IMR-90 (cell line): ENCODE measurements around the gene ASB7. TPM values are rescaled to one million over a fixed set of nuclear protein-coding genes. Genes with fewer than 3 reads are reported as not detected.

Source experiments
- ATAC-seq: fragments of 200-7000 bp; cut with Tn5 transposase; 2 replicates; pipeline ENCODE4 v1.9.1; 2020; ENCODE audit warnings: low read depth, mild to moderate bottlenecking, moderate library complexity
- BruUV-seq: library from RNA; stranded (reverse); fragments of 400-500 nt; replicated peaks from 2 replicates; lab custom pipeline; 2021; lab: Mats Ljungman, UMichigan
- CTCF ChIA-PET: fragments of 300-600 bp; formaldehyde crosslinking; extraction: SDS; loops from one replicate; lab custom pipeline; 2021; ENCODE audit warnings: antibody characterized with exemption; lab: Yijun Ruan, JAX
- POLR2A ChIA-PET: fragments of 300-600 bp; sonication (Branson Sonifier 250); formaldehyde crosslinking; loops from one replicate; lab custom pipeline; 2022; ENCODE audit warnings: antibody characterized with exemption; ENCODE audit not compliant: unreplicated experiment; lab: Charles Lee
- DNase-seq: peaks from one replicate; pipeline ENCODE4 v3.0.0; 2013
- H2AFZ ChIP-seq: replicated peaks from 2 replicates; pipeline ENCODE3; 2013; ENCODE audit warnings: low read length, mild to moderate bottlenecking; ENCODE audit not compliant: poor library complexity
- H2AK5ac ChIP-seq: 2 replicates; pipeline ENCODE4 v1.6.1; 2013; ENCODE audit warnings: low read depth, low read length, inconsistent platforms
- H2AK9ac ChIP-seq: replicated peaks from 2 replicates; pipeline ENCODE3; 2013; ENCODE audit warnings: mild to moderate bottlenecking, low read depth, low read length, moderate library complexity; ENCODE audit not compliant: poor library complexity
- H2BK120ac ChIP-seq: 2 replicates; pipeline ENCODE4 v1.6.1; 2013; ENCODE audit warnings: low read depth, low read length, inconsistent platforms
- H2BK15ac ChIP-seq: 3 replicates; pipeline ENCODE4 v1.6.1; 2013; ENCODE audit warnings: low read depth, low read length, inconsistent platforms
- H2BK20ac ChIP-seq: 2 replicates; pipeline ENCODE4 v1.6.1; 2013; ENCODE audit warnings: low read depth, mild to moderate bottlenecking, inconsistent platforms, low read length, moderate library complexity
- H2BK5ac ChIP-seq: 2 replicates; pipeline ENCODE4 v1.6.1; 2013; ENCODE audit warnings: mild to moderate bottlenecking, low read depth, low read length, inconsistent platforms; ENCODE audit not compliant: poor library complexity, severe bottlenecking
- H3K14ac ChIP-seq: replicated peaks from 2 replicates; pipeline ENCODE4 v1.6.1; 2013; ENCODE audit warnings: low read depth, low read length, inconsistent platforms
- H3K18ac ChIP-seq: 2 replicates; pipeline ENCODE4 v1.6.1; 2013; ENCODE audit warnings: low read depth, low read length, control low read depth
- H3K23ac ChIP-seq: 2 replicates; pipeline ENCODE4 v1.6.1; 2013; ENCODE audit warnings: low read depth, low read length, inconsistent platforms
- H3K27ac ChIP-seq: 2 replicates; pipeline ENCODE4 v1.5.1; 2013; ENCODE audit warnings: mild to moderate bottlenecking, control low read depth, low read length; ENCODE audit not compliant: insufficient read depth
- H3K27me3 ChIP-seq: 2 replicates; pipeline ENCODE4 v1.6.1; 2013; ENCODE audit warnings: low read length; ENCODE audit not compliant: control insufficient read depth, insufficient read depth
- H3K36me3 ChIP-seq: 2 replicates; pipeline ENCODE4 v1.6.1; 2013; ENCODE audit warnings: low read length, mixed read lengths; ENCODE audit not compliant: control insufficient read depth, insufficient read depth
- H3K4ac ChIP-seq: 2 replicates; pipeline ENCODE4 v1.6.1; 2013; ENCODE audit warnings: low read depth, low read length, inconsistent platforms
- H3K4me1 ChIP-seq: 2 replicates; pipeline ENCODE4 v1.6.1; 2013; ENCODE audit warnings: low read length, mixed read lengths; ENCODE audit not compliant: control insufficient read depth, insufficient read depth
- H3K4me2 ChIP-seq: 2 replicates; pipeline ENCODE4 v1.6.1; 2013; ENCODE audit warnings: low read depth, mild to moderate bottlenecking, control low read depth, low read length, moderate library complexity
- H3K4me3 ChIP-seq: 2 replicates; pipeline ENCODE4 v1.5.1; 2013; ENCODE audit warnings: low read depth, mild to moderate bottlenecking, control low read depth, low read length, moderate library complexity; ENCODE audit not compliant: insufficient read depth
- H3K56ac ChIP-seq: 2 replicates; pipeline ENCODE4 v1.6.1; 2013; ENCODE audit warnings: low read length, inconsistent platforms; ENCODE audit not compliant: insufficient read depth; ENCODE audit errors: extremely low read depth
- H3K79me1 ChIP-seq, 2 experiments: 2 replicates each; pipeline ENCODE4 v1.6.1; 2013; ENCODE audit warnings: low read length in 2 of 2, inconsistent platforms in 1 of 2, low read depth in 1 of 2
- H3K9ac ChIP-seq: 2 replicates; pipeline ENCODE4 v1.6.1; 2013; ENCODE audit warnings: low read depth, low read length, control low read depth
- H3K9me1 ChIP-seq: 2 replicates; pipeline ENCODE4 v1.6.1; 2013; ENCODE audit warnings: low read length, inconsistent platforms; ENCODE audit not compliant: insufficient read depth
- H3K9me3 ChIP-seq: 2 replicates; pipeline ENCODE4 v1.6.1; 2013; ENCODE audit warnings: low read length; ENCODE audit not compliant: control insufficient read depth, insufficient read depth
- H4K20me1 ChIP-seq: 2 replicates; pipeline ENCODE4 v1.6.1; 2013; ENCODE audit warnings: low read length, inconsistent platforms; ENCODE audit not compliant: insufficient read depth
- H4K5ac ChIP-seq: 2 replicates; pipeline ENCODE4 v1.6.1; 2013; ENCODE audit warnings: mild to moderate bottlenecking, low read depth, low read length, control low read depth
- H4K8ac ChIP-seq, 2 experiments: 2 replicates each; pipeline ENCODE4 v1.6.1; 2013; ENCODE audit warnings: low read depth in 2 of 2, low read length in 2 of 2, control low read depth in 1 of 2, inconsistent platforms in 1 of 2
- H4K91ac ChIP-seq: 2 replicates; pipeline ENCODE4 v1.6.1; 2013; ENCODE audit warnings: low read depth, low read length, inconsistent platforms; ENCODE audit not compliant: insufficient read depth
- BHLHE40 ChIP-seq: fragments of 150-350 bp; IDR thresholded peaks from 2 replicates; pipeline ENCODE4 v1.6.1; 2016; ENCODE audit warnings: mild to moderate bottlenecking, low read depth, low read length
- CEBPB ChIP-seq: IDR thresholded peaks from 2 replicates; pipeline ENCODE4 v1.6.1; 2012; ENCODE audit warnings: low read depth, low read length, improper control_type of control experiment
- CHD1 ChIP-seq: IDR thresholded peaks from 2 replicates; pipeline ENCODE4 v1.6.1; 2012; ENCODE audit warnings: low read depth, low read length, improper control_type of control experiment
- FOS ChIP-seq: fragments of 150-350 bp; IDR thresholded peaks from 2 replicates; pipeline ENCODE4 v1.6.1; 2016; ENCODE audit warnings: low read depth, low read length
- MAFK ChIP-seq: IDR thresholded peaks from 2 replicates; pipeline ENCODE4 v1.6.1; 2012; ENCODE audit warnings: low read depth, low read length, improper control_type of control experiment
- MAZ ChIP-seq: IDR thresholded peaks from 2 replicates; pipeline ENCODE4 v1.6.1; 2012; ENCODE audit warnings: low read depth, mild to moderate bottlenecking, low read length, improper control_type of control experiment, moderate library complexity, borderline replicate concordance
- NFE2L2 ChIP-seq: fragments of 150-350 bp; IDR thresholded peaks from 2 replicates; pipeline ENCODE4 v1.6.1; 2016; ENCODE audit warnings: low read depth, mild to moderate bottlenecking, low read length
- POLR2A ChIP-seq: IDR thresholded peaks from 2 replicates; pipeline ENCODE4 v1.6.1; 2012; ENCODE audit warnings: mild to moderate bottlenecking, low read depth, low read length
- RAD21 ChIP-seq: IDR thresholded peaks from 2 replicates; pipeline ENCODE4 v1.6.1; 2012; ENCODE audit warnings: low read length, improper control_type of control experiment
- RFX5 ChIP-seq: IDR thresholded peaks from 2 replicates; pipeline ENCODE4 v1.8.0; 2012; ENCODE audit warnings: low read depth, mild to moderate bottlenecking, low read length, moderate library complexity
- SMC3 ChIP-seq: fragments of 150-350 bp; IDR thresholded peaks from 2 replicates; pipeline ENCODE4 v1.6.1; 2016; ENCODE audit warnings: low read depth, mild to moderate bottlenecking, antibody characterized with exemption, low read length, moderate library complexity
- WGBS, 2 experiments: methylation state at CpG; one replicate each; pipeline versions ENCODE4 v1.1.5 to v1.1.7; 2013; ENCODE audit warnings: missing lambda C conversion rate in 2 of 2; ENCODE audit not compliant: insufficient read length in 1 of 2; ENCODE audit errors: extremely low coverage in 2 of 2; 5-methylcytosine and 5-hydroxymethylcytosine counted together
- dilution Hi-C: fragments of 300-500 bp; cut with HindIII; formaldehyde crosslinking; loops from one replicate; pipeline ENCODE4 v1.14.3; 2018; ENCODE audit warnings: low sequenced_read_pairs; ENCODE audit not compliant: unreplicated experiment
- in situ Hi-C: fragments of 300-500 bp; cut with MboI; formaldehyde crosslinking; loops from 3 replicates; pipeline ENCODE4 v1.14.3; 2019; ENCODE audit warnings: low sequenced_read_pairs, inconsistent platforms, mixed read lengths
- intact Hi-C: fragments of 100-400 bp; cut with micrococcal nuclease; formaldehyde crosslinking; loops from 2 replicates; pipeline ENCODE4 v1.10.0; 2022
- polyA plus RNA-seq, 3 experiments: library from polyadenylated mRNA; depleted of rRNA; stranded (reverse); fragments of >200 nt; gene quantifications; 2 replicates each; pipeline ENCODE4 v1.2.3, GENCODE V29; 2012; ENCODE audit warnings: low replicate concordance in 1 of 3
- total RNA-seq: library from RNA; depleted of rRNA; stranded (reverse); fragments of >200 nt; gene quantifications from 2 replicates; pipeline ENCODE4 v1.2.3, GENCODE V29; 2012
- TF ChIP-seq, protein P1 (sequence below): fragments of 150-350 bp; IDR thresholded peaks from 2 replicates; pipeline ENCODE4 v1.6.1; 2016; ENCODE audit warnings: low read depth, mild to moderate bottlenecking, low read length, moderate library complexity, borderline replicate concordance
- TF ChIP-seq, protein P2 (sequence below): fragments of 150-350 bp; IDR thresholded peaks from 2 replicates; pipeline ENCODE4 v1.6.1; 2017; ENCODE audit warnings: mild to moderate bottlenecking, antibody characterized with exemption, low read length, low read depth
- TF ChIP-seq, protein P3 (sequence below): conservative IDR thresholded peaks from 2 replicates; pipeline ENCODE4 v1.5.1; 2012; ENCODE audit warnings: mild to moderate bottlenecking, low read depth, low read length, improper control_type of control experiment

Gene ASB7
- total and polyA plus RNA-seq, 2 of the 4 experiments (the other 2 are of a cell fraction) = 7.7 to 16.7 TPM

DNA sequence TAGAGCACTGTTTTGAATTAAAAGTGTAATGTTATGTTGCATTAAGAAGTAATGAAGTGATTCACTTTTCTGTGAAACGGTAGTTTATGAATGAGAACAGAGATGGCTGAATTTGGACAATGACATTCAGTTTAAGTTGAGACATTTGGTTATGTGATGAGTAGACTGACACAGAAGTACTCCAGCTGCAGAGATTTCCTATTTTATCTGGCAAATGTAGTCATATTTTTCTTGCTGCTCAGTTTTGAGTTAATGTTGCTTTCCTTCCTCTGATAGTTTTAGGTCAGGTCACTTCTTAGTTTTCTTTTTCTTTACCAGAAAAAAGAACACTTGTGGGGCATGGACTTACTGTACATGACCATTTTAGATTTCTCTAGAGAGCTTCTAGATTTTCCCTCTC lies 51.2 kb downstream of the ASB7 start:
- Histone ChIP-seq H4K8ac (no peak overlapping the region), H2AK9ac (no peak overlapping the region), H3K9me1 (no peaks in the 10 kb centered on the region), H3K4me1 (no peaks in the 10 kb centered on the region), H3K14ac (no peak overlapping the region), H3K27me3 (no peaks in the 10 kb centered on the region), H2BK120ac (no peak overlapping the region), H2AK5ac (no peak overlapping the region), H3K9ac (no peak overlapping the region), H3K23ac (no peak overlapping the region), H2AFZ (no peak overlapping the region), H3K4ac (no peak overlapping the region), H3K36me3 (peaks cover 1% of the 10 kb centered on the region; the same call in 1 of the 2 replicates), H3K4me2 (no peak overlapping the region), H3K27ac (no peak overlapping the region), H4K5ac (no peak overlapping the region), H2BK20ac (no peak overlapping the region), H3K79me1 (0 out of 4 replicates have a peak, but pooled peaks cover 0 to 2% of the 10 kb centered on the region in 2 experiments), H3K56ac (no peak overlapping the region), H3K18ac (no peak overlapping the region), H3K4me3 (no peak overlapping the region), H3K9me3 (no peaks in the 10 kb centered on the region), H2BK15ac (no peak overlapping the region), H4K91ac (no peak overlapping the region), H2BK5ac (no peak overlapping the region), H4K20me1 (no peaks in the 10 kb centered on the region)
- dilution Hi-C loops = no loop called here
- intact Hi-C loops = no loop called here
- 22% methylated on average over 1 of the region's 1 CpG; no CpG with 5 or more reads in 1 of the 2 experiments for WGBS, 2 experiments
- no peak for TF ChIP-seq RFX5
- no peak for TF ChIP-seq CHD1
- no peak for TF ChIP-seq FOS
- no peak for TF ChIP-seq MAFK
- TF ChIP-seq NFE2L2 = no peak
- no peak for TF ChIP-seq RAD21
- no peak for TF ChIP-seq SMC3
- TF ChIP-seq, protein P1, sequence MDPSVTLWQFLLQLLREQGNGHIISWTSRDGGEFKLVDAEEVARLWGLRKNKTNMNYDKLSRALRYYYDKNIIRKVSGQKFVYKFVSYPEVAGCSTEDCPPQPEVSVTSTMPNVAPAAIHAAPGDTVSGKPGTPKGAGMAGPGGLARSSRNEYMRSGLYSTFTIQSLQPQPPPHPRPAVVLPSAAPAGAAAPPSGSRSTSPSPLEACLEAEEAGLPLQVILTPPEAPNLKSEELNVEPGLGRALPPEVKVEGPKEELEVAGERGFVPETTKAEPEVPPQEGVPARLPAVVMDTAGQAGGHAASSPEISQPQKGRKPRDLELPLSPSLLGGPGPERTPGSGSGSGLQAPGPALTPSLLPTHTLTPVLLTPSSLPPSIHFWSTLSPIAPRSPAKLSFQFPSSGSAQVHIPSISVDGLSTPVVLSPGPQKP = no peak
- no peak for TF ChIP-seq POLR2A
- TF ChIP-seq MAZ = no peak
- TF ChIP-seq, protein P2, sequence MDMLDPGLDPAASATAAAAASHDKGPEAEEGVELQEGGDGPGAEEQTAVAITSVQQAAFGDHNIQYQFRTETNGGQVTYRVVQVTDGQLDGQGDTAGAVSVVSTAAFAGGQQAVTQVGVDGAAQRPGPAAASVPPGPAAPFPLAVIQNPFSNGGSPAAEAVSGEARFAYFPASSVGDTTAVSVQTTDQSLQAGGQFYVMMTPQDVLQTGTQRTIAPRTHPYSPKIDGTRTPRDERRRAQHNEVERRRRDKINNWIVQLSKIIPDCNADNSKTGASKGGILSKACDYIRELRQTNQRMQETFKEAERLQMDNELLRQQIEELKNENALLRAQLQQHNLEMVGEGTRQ = no peak
- TF ChIP-seq BHLHE40 = no peak
- TF ChIP-seq, protein P3, sequence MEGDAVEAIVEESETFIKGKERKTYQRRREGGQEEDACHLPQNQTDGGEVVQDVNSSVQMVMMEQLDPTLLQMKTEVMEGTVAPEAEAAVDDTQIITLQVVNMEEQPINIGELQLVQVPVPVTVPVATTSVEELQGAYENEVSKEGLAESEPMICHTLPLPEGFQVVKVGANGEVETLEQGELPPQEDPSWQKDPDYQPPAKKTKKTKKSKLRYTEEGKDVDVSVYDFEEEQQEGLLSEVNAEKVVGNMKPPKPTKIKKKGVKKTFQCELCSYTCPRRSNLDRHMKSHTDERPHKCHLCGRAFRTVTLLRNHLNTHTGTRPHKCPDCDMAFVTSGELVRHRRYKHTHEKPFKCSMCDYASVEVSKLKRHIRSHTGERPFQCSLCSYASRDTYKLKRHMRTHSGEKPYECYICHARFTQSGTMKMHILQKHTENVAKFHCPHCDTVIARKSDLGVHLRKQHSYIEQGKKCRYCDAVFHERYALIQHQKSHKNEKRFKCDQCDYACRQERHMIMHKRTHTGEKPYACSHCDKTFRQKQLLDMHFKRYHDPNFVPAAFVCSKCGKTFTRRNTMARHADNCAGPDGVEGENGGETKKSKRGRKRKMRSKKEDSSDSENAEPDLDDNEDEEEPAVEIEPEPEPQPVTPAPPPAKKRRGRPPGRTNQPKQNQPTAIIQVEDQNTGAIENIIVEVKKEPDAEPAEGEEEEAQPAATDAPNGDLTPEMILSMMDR = no peak
- TF ChIP-seq CEBPB = no peak
- in situ Hi-C loops = no loop called here
- no TSS peak for BruUV-seq
- CTCF ChIA-PET = interaction anchor here (0.5 kb wide), 1 partner anchor 16 kb away, joined by 3 read pairs; no protein-coding TSS in a partner anchor
- POLR2A ChIA-PET = no interaction called here
- ATAC-seq = no peak
- no peak for DNase-seq
